ENCODE results near the gene USP47.

DNA sequence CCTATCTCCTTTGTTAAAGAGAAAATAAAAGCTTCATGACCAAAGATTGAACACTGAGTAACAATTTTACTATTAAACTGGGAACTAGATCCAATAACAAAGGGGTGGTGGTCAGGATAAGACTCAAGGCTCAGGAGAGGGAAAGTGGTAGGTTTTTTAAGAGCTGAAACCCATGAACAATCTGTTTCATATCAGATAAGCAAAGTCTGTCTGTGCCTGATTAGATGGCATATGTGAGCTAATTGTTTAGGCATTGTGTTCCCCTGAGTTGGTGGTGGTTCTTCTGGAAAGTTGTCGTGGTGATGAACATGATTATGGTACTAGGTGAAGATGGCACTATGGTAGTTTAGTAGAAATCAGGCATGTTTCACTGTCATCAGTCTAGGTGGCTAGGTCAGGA, 24.4 kb downstream of the USP47 start:
- TF ChIP-seq, protein P1, sequence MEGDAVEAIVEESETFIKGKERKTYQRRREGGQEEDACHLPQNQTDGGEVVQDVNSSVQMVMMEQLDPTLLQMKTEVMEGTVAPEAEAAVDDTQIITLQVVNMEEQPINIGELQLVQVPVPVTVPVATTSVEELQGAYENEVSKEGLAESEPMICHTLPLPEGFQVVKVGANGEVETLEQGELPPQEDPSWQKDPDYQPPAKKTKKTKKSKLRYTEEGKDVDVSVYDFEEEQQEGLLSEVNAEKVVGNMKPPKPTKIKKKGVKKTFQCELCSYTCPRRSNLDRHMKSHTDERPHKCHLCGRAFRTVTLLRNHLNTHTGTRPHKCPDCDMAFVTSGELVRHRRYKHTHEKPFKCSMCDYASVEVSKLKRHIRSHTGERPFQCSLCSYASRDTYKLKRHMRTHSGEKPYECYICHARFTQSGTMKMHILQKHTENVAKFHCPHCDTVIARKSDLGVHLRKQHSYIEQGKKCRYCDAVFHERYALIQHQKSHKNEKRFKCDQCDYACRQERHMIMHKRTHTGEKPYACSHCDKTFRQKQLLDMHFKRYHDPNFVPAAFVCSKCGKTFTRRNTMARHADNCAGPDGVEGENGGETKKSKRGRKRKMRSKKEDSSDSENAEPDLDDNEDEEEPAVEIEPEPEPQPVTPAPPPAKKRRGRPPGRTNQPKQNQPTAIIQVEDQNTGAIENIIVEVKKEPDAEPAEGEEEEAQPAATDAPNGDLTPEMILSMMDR (IDR thresholded peaks at IDR 0.05) = no peak
- TF ChIP-seq POLR2A (IDR thresholded peaks at IDR 0.05) = no peak

Data from lower leg skin (tissue), 3 donors.